ENCODE measurements around the gene NUDT9. TPM values are rescaled to one million over a fixed set of nuclear protein-coding genes. Genes with fewer than 3 reads are reported as not detected.
"Not testable (repeated sequence)": the region's sequence is repeated elsewhere in the genome, so short reads cannot be mapped to it uniquely, and the experiment has no call there.

The NUDT9 gene
- total RNA-seq, 1 donor from 2014 or later: 29.4 TPM

- DNase-seq (ENCODE audit: low spot score): no peak
- no peak for ATAC-seq
- intact Hi-C loops (cut with DNase I): no loop called here
Measured at GRCh38 chr4:87442889-87443288, 20.5 kb downstream of the NUDT9 start.

- no peak for DNase-seq (ENCODE audit: low spot score)
- no peak for ATAC-seq
- intact Hi-C loops (cut with DNase I): no loop called here
Measured at GRCh38 chr4:87444741-87445140, 22.4 kb downstream of the NUDT9 start.

GRCh38 chr4:87445964-87446363 lies 23.6 kb downstream of the NUDT9 start:
- no peak for ATAC-seq
- no peak for DNase-seq (ENCODE audit: low spot score)
- intact Hi-C loops (cut with DNase I): no loop called here

GRCh38 chr4:87446375-87446774 lies 24.0 kb downstream of the NUDT9 start:
- ATAC-seq; intact Hi-C loops (cut with DNase I); DNase-seq (ENCODE audit: low spot score): not testable (repeated sequence)

- no peak for ATAC-seq
- DNase-seq (ENCODE audit: low spot score): no peak
- intact Hi-C loops (cut with DNase I): no loop called here
Measured at GRCh38 chr4:87451537-87451936, 29.2 kb downstream of the NUDT9 start.

- ATAC-seq: no peak
- no peak for DNase-seq (ENCODE audit: low spot score)
- intact Hi-C loops (cut with DNase I): no loop called here
Measured at GRCh38 chr4:87458913-87459312, 36.5 kb downstream of the NUDT9 start.

- ATAC-seq (no peak), DNase-seq (ENCODE audit: low spot score) (no peak)
- intact Hi-C loops (cut with DNase I): no loop called here
Measured at GRCh38 chr4:87461281-87461700, 38.9 kb downstream of the NUDT9 start.

GRCh38 chr4:87462102-87462501 lies 39.7 kb downstream of the NUDT9 start:
- DNase-seq (ENCODE audit: low spot score) (no peak), ATAC-seq (no peak)
- intact Hi-C loops (cut with DNase I): no loop called here

GRCh38 chr4:87465739-87466366 lies 43.5 kb downstream of the NUDT9 start:
- intact Hi-C loops (cut with DNase I): loop anchor here (2.0 kb wide), 1 partner anchor 91 kb away; no protein-coding TSS in a partner anchor
- peak; percentile 62 for ATAC-seq

GRCh38 chr4:87469390-87469789 lies 47.0 kb downstream of the NUDT9 start:
- ATAC-seq (no peak), DNase-seq (ENCODE audit: low spot score) (no peak)
- intact Hi-C loops (cut with DNase I): no loop called here

More at GRCh38 chr4:87465739-87466366, 43.5 kb downstream of the NUDT9 start:
- DNase-seq (ENCODE audit: low spot score): no peak

- ATAC-seq (peak; percentile 55), DNase-seq (ENCODE audit: low spot score) (no peak)
- intact Hi-C loops (cut with DNase I): no loop called here
Measured at GRCh38 chr4:87476934-87477333, 54.6 kb downstream of the NUDT9 start.

GRCh38 chr4:87478732-87479250 lies 56.4 kb downstream of the NUDT9 start:
- DNase-seq (ENCODE audit: low spot score) (no peak), ATAC-seq (no peak)
- intact Hi-C loops (cut with DNase I): no loop called here

- no peak for ATAC-seq
- intact Hi-C loops (cut with DNase I): no loop called here
Measured at GRCh38 chr4:87481377-87481776, 59.0 kb downstream of the NUDT9 start.

GRCh38 chr4:87483247-87483646 lies 60.9 kb downstream of the NUDT9 start:
- intact Hi-C loops (cut with DNase I); ATAC-seq; DNase-seq (ENCODE audit: low spot score): not testable (repeated sequence)

More at GRCh38 chr4:87481377-87481776, 59.0 kb downstream of the NUDT9 start:
- no peak for DNase-seq (ENCODE audit: low spot score)

- intact Hi-C loops (cut with DNase I); ATAC-seq; DNase-seq (ENCODE audit: low spot score): not testable (repeated sequence)
Measured at GRCh38 chr4:87488666-87489065, 66.3 kb downstream of the NUDT9 start.

GRCh38 chr4:87489678-87490077 lies 67.3 kb downstream of the NUDT9 start:
- intact Hi-C loops (cut with DNase I): no loop called here
- ATAC-seq (no peak), DNase-seq (ENCODE audit: low spot score) (no peak)

GRCh38 chr4:87490664-87491369 lies 68.4 kb downstream of the NUDT9 start:
- ATAC-seq (no peak), DNase-seq (ENCODE audit: low spot score) (no peak)
- intact Hi-C loops (cut with DNase I): no loop called here

GRCh38 chr4:87491436-87491835 lies 69.1 kb downstream of the NUDT9 start:
- intact Hi-C loops (cut with DNase I): no loop called here
- no peak for ATAC-seq

GRCh38 chr4:87491851-87492250 lies 69.5 kb downstream of the NUDT9 start:
- DNase-seq (ENCODE audit: low spot score); intact Hi-C loops (cut with DNase I); ATAC-seq: not testable (repeated sequence)

More at GRCh38 chr4:87491436-87491835, 69.1 kb downstream of the NUDT9 start:
- no peak for DNase-seq (ENCODE audit: low spot score)

GRCh38 chr4:87493115-87493514 lies 70.7 kb downstream of the NUDT9 start:
- ATAC-seq (no peak), DNase-seq (ENCODE audit: low spot score) (no peak)
- intact Hi-C loops (cut with DNase I): no loop called here
